Ascending aorta (tissue), 2 donors: Measurements from ENCODE around the gene SUSD5. TPM values are rescaled to one million over a fixed set of nuclear protein-coding genes. Genes with fewer than 3 reads are reported as not detected.

Experiments used
- DNase-seq, 2 donors: peaks; one replicate each; pipeline ENCODE4 v3.0.0-alpha.2; 2019; ENCODE audit warnings: low spot score in 2 of 2
- H3K27ac ChIP-seq, 2 donors: fragments of 200-600 bp; sonication (generic); one replicate each; pipeline ENCODE4 v1.5.1; 2016 to 2017; ENCODE audit warnings: mild to moderate bottlenecking in 1 of 2
- H3K27me3 ChIP-seq: fragments of 200-600 bp; sonication (generic); one replicate; pipeline ENCODE4 v1.5.1; 2017
- H3K36me3 ChIP-seq, 2 donors: fragments of 200-600 bp; sonication (generic); one replicate each; pipeline ENCODE4 v1.5.1; 2016
- H3K4me1 ChIP-seq, 2 donors: fragments of 200-600 bp; sonication (generic); one replicate each; pipeline ENCODE4 v1.5.1; 2016 to 2017; ENCODE audit warnings: mild to moderate bottlenecking in 1 of 2
- H3K4me3 ChIP-seq, 2 donors: fragments of 200-600 bp; sonication (generic); one replicate each; pipeline ENCODE4 v1.5.1; 2016 to 2017; ENCODE audit warnings: mild to moderate bottlenecking in 1 of 2
- H3K9me3 ChIP-seq, 2 donors: fragments of 200-600 bp; sonication (generic); one replicate each; pipeline ENCODE4 v1.5.1; 2016
- CTCF ChIP-seq, 3 experiments: fragments of 200-600 bp in 2 of 3; fragments of 450-650 bp in 1 of 3; sonication (generic) in 2 of 3; IDR thresholded peaks; one replicate each; pipeline ENCODE4 v1.5.1; 2016 to 2019; ENCODE audit warnings: antibody characterized with exemption in 3 of 3, mild to moderate bottlenecking in 1 of 3, moderate library complexity in 1 of 3
- intact Hi-C: fragments of 100-400 bp; cut with DNase I; formaldehyde crosslinking; loops from one replicate; pipeline ENCODE4 v1.15.1; 2023
- total RNA-seq: library from RNA; depleted of rRNA; stranded (reverse); fragments of >200 nt; gene quantifications from one replicate; pipeline ENCODE4 v1.1.0, GENCODE V29; 2016

SUSD5 gene
- total RNA-seq, 1 donor from 2014 or later: 68.0 TPM

GRCh38 chr3:33146791-33147445 is 71.7 kb downstream of the SUSD5 start:
- Histone ChIP-seq H3K4me1 (peaks cover 7 to 43% of the 10 kb centered on the region in 2 donors), H3K27ac (peak overlapping the region; percentile 70 to 87), H3K9me3 (no peaks in the 10 kb centered on the region), H3K27me3 (no peaks in the 10 kb centered on the region), H3K4me3 (no peak overlapping the region), H3K36me3 (peaks cover 19 to 27% of the 10 kb centered on the region in 2 donors)
- intact Hi-C loops: loop anchor here (5.0 kb wide), 1 partner anchor 70 kb away; the partner anchor contains the start of gene SUSD5
- DNase-seq: no peak
- peak in 1 of 3 experiments; percentile 12 for TF ChIP-seq CTCF (IDR thresholded peaks at IDR 0.05)

- Histone ChIP-seq H3K27ac (peak overlapping the region; percentile 70 to 87), H3K27me3 (no peaks in the 10 kb centered on the region), H3K36me3 (peaks cover 23 to 35% of the 10 kb centered on the region in 2 donors), H3K9me3 (no peaks in the 10 kb centered on the region), H3K4me3 (no peak overlapping the region), H3K4me1 (peaks cover 7 to 36% of the 10 kb centered on the region in 2 donors)
- no peak for DNase-seq
- TF ChIP-seq CTCF (IDR thresholded peaks at IDR 0.05): no peak
- intact Hi-C loops: loop anchor here (5.0 kb wide), 1 partner anchor 71 kb away; the partner anchor contains the start of gene SUSD5
Measured at GRCh38 chr3:33145901-33146580, 72.6 kb downstream of the SUSD5 start.

- Histone ChIP-seq H3K4me1 (peaks cover 7 to 31% of the 10 kb centered on the region in 2 donors), H3K9me3 (no peaks in the 10 kb centered on the region), H3K27me3 (no peaks in the 10 kb centered on the region), H3K36me3 (peaks cover 23 to 35% of the 10 kb centered on the region in 2 donors), H3K27ac (peak overlapping the region; percentile 41 to 87), H3K4me3 (no peak overlapping the region)
- no peak for TF ChIP-seq CTCF (IDR thresholded peaks at IDR 0.05)
- no peak for DNase-seq
- intact Hi-C loops: loop anchor here (5.0 kb wide), 1 partner anchor 72 kb away; the partner anchor contains the start of gene SUSD5
Measured at GRCh38 chr3:33145221-33145900, 73.2 kb downstream of the SUSD5 start.

- Histone ChIP-seq H3K9me3 (no peaks in the 10 kb centered on the region), H3K4me1 (peaks cover 7 to 24% of the 10 kb centered on the region in 2 donors), H3K36me3 (peaks cover 23 to 35% of the 10 kb centered on the region in 2 donors), H3K4me3 (no peak overlapping the region), H3K27me3 (no peaks in the 10 kb centered on the region), H3K27ac (peak overlapping the region in 1 of 2 donors; percentile 41)
- TF ChIP-seq CTCF (IDR thresholded peaks at IDR 0.05): peak in 2 of 3 experiments; percentile 10 to 15
- intact Hi-C loops: no loop called here
- DNase-seq: no peak
Measured at GRCh38 chr3:33144433-33144832, 74.2 kb downstream of the SUSD5 start.

- intact Hi-C loops: no loop called here
- DNase-seq: no peak
- Histone ChIP-seq H3K9me3 (no peaks in the 10 kb centered on the region), H3K4me1 (peaks cover 0 to 4% of the 10 kb centered on the region in 2 donors), H3K4me3 (no peak overlapping the region), H3K27ac (no peak overlapping the region), H3K36me3 (peaks cover 20 to 47% of the 10 kb centered on the region in 2 donors), H3K27me3 (no peaks in the 10 kb centered on the region)
- no peak for TF ChIP-seq CTCF (IDR thresholded peaks at IDR 0.05)
Measured at GRCh38 chr3:33141006-33141405, 77.6 kb downstream of the SUSD5 start.
